ENCODE data around the gene PRKCB.
"Not testable (repeated sequence)": the region's sequence is repeated elsewhere in the genome, so short reads cannot be mapped to it uniquely, and the experiment has no call there.

The PRKCB gene

DNA sequence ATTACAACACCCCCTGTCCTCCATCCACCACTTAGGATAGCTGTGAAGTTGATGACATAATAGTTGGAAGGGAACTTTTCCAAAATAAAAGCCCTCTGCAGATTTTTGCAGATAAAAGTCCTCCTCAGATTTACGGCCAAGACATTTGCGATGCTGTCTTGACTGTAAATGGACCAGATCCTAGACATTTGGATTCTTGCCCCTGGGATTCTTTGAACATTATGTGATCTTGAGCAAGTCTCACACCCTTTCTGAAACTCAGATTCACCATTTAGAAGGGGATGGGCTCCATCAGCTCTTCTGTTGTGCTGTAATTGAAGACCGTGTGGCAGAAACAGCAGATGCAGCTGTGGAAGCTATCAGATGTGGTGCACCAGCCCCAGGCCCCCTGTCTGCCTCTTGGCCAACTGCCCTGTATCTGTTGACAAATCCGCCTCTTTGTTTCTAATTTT, 266.5 kb downstream of the PRKCB start:
- DNase-seq, result no peak

GRCh38 chr16:24105471-24105870, 269.7 kb downstream of the PRKCB start:
- DNase-seq, result not testable (repeated sequence)

DNA sequence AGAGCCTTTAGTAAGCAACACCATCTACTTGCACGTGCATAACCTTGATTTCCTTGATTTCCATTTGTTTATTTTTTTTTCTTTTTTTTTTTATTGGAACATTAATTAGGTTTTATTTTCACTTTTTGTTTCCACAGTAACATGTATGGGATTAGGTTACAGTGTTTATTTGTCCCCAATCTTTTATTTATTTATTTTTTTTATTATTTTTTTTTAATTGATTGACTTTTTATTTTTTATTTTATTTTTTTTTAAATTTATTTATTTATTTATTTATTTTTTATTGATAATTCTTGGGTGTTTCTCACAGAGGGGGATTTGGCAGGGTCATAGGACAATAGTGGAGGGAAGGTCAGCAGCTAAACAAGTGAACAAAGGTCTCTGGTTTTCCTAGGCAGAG, 272.3 kb downstream of the PRKCB start:
- DNase-seq, result not testable (repeated sequence)

GRCh38 chr16:24111724-24112302, 276.0 kb downstream of the PRKCB start:
- DNase-seq, result no peak

- DNase-seq, result no peak
These were observed 277.4 kb downstream of the PRKCB start for GRCh38 chr16:24113115-24113745.

DNA sequence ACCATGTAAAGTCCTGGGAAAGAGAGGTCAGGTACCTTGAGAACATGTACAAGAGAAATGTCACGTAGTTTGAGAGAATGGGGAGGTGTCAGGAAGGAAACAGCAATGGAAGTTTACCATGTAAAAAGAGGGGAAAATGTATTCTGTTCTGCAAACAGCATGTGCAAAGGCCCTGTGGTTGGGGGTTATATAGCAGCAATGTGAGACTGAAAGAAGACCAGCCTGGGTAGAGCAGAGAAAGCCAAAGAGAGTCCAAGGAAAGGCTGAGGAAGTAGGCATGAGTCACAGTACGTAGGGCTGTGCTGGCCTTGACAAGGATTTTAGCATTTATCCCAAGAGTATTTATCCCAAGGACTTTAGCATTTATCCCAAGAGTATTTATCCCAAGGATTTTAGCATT, 279.1 kb downstream of the PRKCB start:
- DNase-seq, result no peak

- no peak for DNase-seq
These were observed 280.4 kb downstream of the PRKCB start for GRCh38 chr16:24116046-24116776.

DNA sequence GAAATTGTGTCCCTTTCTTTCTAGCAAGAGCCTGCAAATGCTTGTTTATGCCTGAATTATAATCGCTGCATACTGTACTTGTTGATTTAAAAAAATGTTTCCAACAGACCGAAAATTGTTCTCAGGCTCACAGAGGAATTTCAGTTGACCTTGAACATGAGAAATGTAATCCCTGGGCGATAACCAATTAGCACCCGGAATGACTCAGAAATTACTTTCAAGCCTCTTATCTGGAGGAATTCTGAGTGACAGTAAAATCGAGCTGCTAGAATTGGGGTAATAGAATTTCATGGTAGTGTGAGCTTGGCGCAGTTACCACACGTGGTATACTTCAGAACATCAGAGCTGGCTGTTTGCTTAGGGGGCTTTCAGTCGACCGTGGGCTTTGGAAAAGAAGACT, 281.2 kb downstream of the PRKCB start:
- DNase-seq, result no peak

GRCh38 chr16:24117680-24118079, 281.9 kb downstream of the PRKCB start:
- DNase-seq, result no peak

- DNase-seq, result no peak
These were observed 282.5 kb downstream of the PRKCB start for GRCh38 chr16:24118126-24118821.

GRCh38 chr16:24119807-24120206, 284.0 kb downstream of the PRKCB start:
- DNase-seq, result no peak

DNA sequence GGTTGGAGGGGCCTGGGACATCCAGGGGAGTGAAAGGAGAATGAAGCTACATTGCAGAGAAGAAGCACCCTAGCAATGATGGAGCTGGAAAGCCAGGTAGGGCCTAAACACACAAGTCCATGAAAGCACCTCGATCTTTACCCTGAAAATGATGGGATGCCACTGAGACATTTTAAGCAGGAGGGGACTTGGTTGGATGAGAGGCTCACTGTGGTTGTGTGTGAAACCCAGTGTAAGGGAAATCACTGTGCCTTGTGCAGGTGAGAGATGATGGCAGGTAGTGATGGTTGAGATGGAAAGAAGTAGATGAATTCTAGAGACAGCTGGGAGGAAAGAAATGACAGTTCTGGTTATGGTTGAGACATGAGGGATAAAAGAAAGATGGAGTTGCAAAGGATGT, 287.5 kb downstream of the PRKCB start:
- no peak for DNase-seq

GRCh38 chr16:24124291-24124690, 288.5 kb downstream of the PRKCB start:
- no peak for DNase-seq

DNA sequence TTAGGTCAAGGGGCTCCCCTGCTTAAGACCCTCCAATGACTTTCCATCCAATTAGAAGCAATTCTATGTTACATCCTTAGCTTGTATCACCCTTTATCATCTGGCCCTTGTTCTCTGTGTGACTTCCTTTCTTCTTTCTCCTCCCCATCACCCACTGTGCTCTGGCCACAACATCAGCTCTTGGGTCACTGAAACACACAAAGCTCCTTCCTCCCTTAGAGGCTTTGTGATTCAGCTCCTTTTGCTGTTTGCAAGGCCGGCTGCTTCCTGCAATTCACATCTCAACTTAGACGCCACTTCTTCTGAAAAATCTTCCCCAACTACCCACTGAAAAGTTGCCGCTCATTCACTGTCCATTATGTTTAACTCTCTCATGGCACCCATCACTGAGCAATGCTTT, 289.4 kb downstream of the PRKCB start:
- DNase-seq, result no peak

GRCh38 chr16:24129412-24129918, 293.7 kb downstream of the PRKCB start:
- DNase-seq, result no peak

- no peak for DNase-seq
These were observed 294.8 kb downstream of the PRKCB start for GRCh38 chr16:24130494-24131085.

- DNase-seq, result no peak
These were observed 295.5 kb downstream of the PRKCB start for GRCh38 chr16:24131294-24131693.

GRCh38 chr16:24132048-24132796, 296.4 kb downstream of the PRKCB start:
- no peak for DNase-seq

- DNase-seq, result no peak
These were observed 297.0 kb downstream of the PRKCB start for GRCh38 chr16:24132797-24133155.

DNA sequence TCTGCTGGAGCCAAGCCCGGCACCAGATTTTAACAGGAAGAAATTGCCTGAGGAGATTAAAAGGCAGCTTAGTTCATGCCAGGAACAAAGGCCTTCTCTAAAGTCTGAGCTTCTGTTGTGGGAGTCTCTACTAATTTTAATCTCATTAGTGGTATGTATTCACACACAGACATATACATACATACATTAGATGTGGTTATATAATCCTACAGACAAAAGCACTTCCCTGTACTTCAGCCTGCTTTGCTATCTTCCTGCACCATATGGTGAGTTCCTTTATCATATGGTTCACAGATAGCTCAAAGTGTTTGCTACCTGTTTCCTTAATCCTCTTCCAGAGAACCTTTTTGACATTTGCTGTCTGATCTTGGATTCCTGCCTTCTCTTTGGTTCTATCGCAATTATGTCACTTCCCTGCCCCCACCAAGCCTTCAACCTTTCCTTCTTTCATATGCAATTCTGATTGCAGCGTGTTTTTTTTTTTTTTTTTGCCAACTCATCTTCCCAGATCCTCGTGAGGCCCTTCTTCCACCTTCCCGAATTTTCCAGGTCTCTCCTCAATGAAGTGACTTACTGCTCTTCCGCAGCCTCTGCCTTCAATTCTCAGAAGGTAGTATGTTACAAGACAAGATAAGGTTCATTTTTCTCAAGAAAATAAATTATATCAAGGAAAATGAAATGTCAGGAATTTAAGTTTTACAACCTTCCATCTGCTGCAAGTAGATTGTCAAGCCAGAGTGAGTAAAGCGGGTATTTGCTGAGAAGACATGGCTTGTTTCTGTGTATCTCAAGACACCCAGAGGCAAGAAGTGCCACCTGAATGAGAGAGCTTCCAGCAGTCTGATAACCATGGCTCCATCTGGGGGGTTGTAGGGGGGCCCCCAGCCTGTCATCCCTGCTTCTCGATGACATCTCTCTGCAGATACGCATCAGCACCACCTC, 300.1 kb downstream of the PRKCB start:
- no peak for DNase-seq

- DNase-seq, result no peak
These were observed 302.2 kb downstream of the PRKCB start for GRCh38 chr16:24138024-24138423.
